Loucy (cell line): ENCODE measurements around the gene UBE3C.

Experiments used
- H2AFZ ChIP-seq: fragments of 200-600 bp; sonication (generic); 2 replicates; pipeline ENCODE4 v1.6.0; 2016; ENCODE audit warnings: antibody characterized with exemption, mild to moderate bottlenecking, low read length, moderate library complexity
- H3F3A ChIP-seq: fragments of 200-600 bp; 2 replicates; pipeline ENCODE4 v1.6.0; 2016; ENCODE audit warnings: antibody characterized with exemption, low read depth, mild to moderate bottlenecking
- H3K27me3 ChIP-seq: fragments of 200-600 bp; sonication (generic); 2 replicates; pipeline ENCODE4 v1.6.1; 2014; ENCODE audit warnings: low read length, mild to moderate bottlenecking; ENCODE audit not compliant: insufficient read depth, poor library complexity, severe bottlenecking
- H3K36me3 ChIP-seq: fragments of 200-600 bp; sonication (generic); 2 replicates; pipeline ENCODE4 v1.6.1; 2016; ENCODE audit warnings: low read length; ENCODE audit not compliant: insufficient read depth
- H3K4me1 ChIP-seq: fragments of 200-600 bp; sonication (generic); 2 replicates; pipeline ENCODE4 v1.5.1; 2014; ENCODE audit warnings: low read length, mild to moderate bottlenecking; ENCODE audit not compliant: insufficient read depth, poor library complexity, severe bottlenecking
- H3K4me2 ChIP-seq: fragments of 200-600 bp; sonication (generic); 2 replicates; pipeline ENCODE4 v1.6.0; 2014; ENCODE audit warnings: antibody characterized with exemption, low read length, low read depth, mild to moderate bottlenecking; ENCODE audit not compliant: poor library complexity, severe bottlenecking
- H3K4me3 ChIP-seq: fragments of 200-600 bp; sonication (generic); 2 replicates; pipeline ENCODE4 v1.5.1; 2014; ENCODE audit warnings: low read length, mild to moderate bottlenecking, mixed read lengths; ENCODE audit not compliant: poor library complexity, severe bottlenecking
- H3K79me2 ChIP-seq: fragments of 200-600 bp; sonication (generic); 2 replicates; pipeline ENCODE4 v1.6.1; 2014; ENCODE audit warnings: low read length; ENCODE audit not compliant: insufficient read depth
- H3K9ac ChIP-seq: fragments of 200-600 bp; sonication (generic); 2 replicates; pipeline ENCODE4 v1.6.0; 2014; ENCODE audit warnings: mild to moderate bottlenecking, low read depth, low read length, moderate library complexity; ENCODE audit not compliant: poor library complexity, severe bottlenecking
- H3K9me2 ChIP-seq: fragments of 200-600 bp; sonication (generic); replicated peaks from 2 replicates; pipeline ENCODE4 v1.6.1; 2016; ENCODE audit warnings: low read depth, low read length, mixed read lengths
- H3K9me3 ChIP-seq: fragments of 200-600 bp; sonication (generic); 2 replicates; pipeline ENCODE4 v1.6.1; 2014; ENCODE audit warnings: mild to moderate bottlenecking, antibody characterized with exemption, low read length, low read depth; ENCODE audit not compliant: insufficient read depth
- H4K20me1 ChIP-seq: fragments of 200-600 bp; sonication (generic); 2 replicates; pipeline ENCODE4 v1.6.0; 2014; ENCODE audit warnings: antibody characterized with exemption, low read length, mild to moderate bottlenecking; ENCODE audit not compliant: insufficient read depth, poor library complexity, severe bottlenecking
- CTCF ChIP-seq: fragments of 200-600 bp; sonication (generic); conservative IDR thresholded peaks from 2 replicates; pipeline ENCODE4 v1.5.1; 2014; ENCODE audit warnings: mild to moderate bottlenecking, antibody characterized with exemption, low read length
- EZH2phosphoT487 ChIP-seq: fragments of 200-600 bp; IDR thresholded peaks from 2 replicates; pipeline ENCODE4 v1.6.1; 2018; ENCODE audit warnings: antibody characterized with exemption, mild to moderate bottlenecking, moderate library complexity, borderline replicate concordance

Gene UBE3C

GRCh38 chr7:157177333-157177982 is 38.7 kb downstream of the UBE3C start:
- no peak overlapping the region for H3K4me2 ChIP-seq

GRCh38 chr7:157177983-157178381 is 39.3 kb downstream of the UBE3C start:
- no peaks in the 10 kb centered on the region for H3K9me3 ChIP-seq
- no peak overlapping the region for H3K9ac ChIP-seq
- no peak for TF ChIP-seq EZH2phosphoT487
- TF ChIP-seq CTCF, result no peak
- H3F3A ChIP-seq, result no peaks in the 10 kb centered on the region
- H4K20me1 ChIP-seq, result peaks cover 4% of the 10 kb centered on the region
- H3K36me3 ChIP-seq, result peaks cover 92% of the 10 kb centered on the region
- H3K27me3 ChIP-seq, result no peaks in the 10 kb centered on the region
- no peak overlapping the region for H2AFZ ChIP-seq
- H3K4me2 ChIP-seq, result no peak overlapping the region
- no peaks in the 10 kb centered on the region for H3K4me1 ChIP-seq
- H3K9me2 ChIP-seq, result no peaks in the 10 kb centered on the region
- H3K4me3 ChIP-seq, result no peak overlapping the region
- no peaks in the 10 kb centered on the region for H3K79me2 ChIP-seq

More at GRCh38 chr7:157177333-157177982, 38.7 kb downstream of the UBE3C start:
- peaks cover 3% of the 10 kb centered on the region; the same call in 1 of the 2 replicates for H3K79me2 ChIP-seq
- H3K9me2 ChIP-seq, result no peaks in the 10 kb centered on the region
- no peak for TF ChIP-seq EZH2phosphoT487
- no peak for TF ChIP-seq CTCF
- no peaks in the 10 kb centered on the region for H3K4me1 ChIP-seq
- peaks cover 94% of the 10 kb centered on the region for H3K36me3 ChIP-seq
- no peak overlapping the region for H3K4me3 ChIP-seq
- no peaks in the 10 kb centered on the region for H3K27me3 ChIP-seq
- no peaks in the 10 kb centered on the region for H3F3A ChIP-seq
- peaks cover 7% of the 10 kb centered on the region for H4K20me1 ChIP-seq
- no peaks in the 10 kb centered on the region for H3K9me3 ChIP-seq
- H2AFZ ChIP-seq, result no peak overlapping the region
- no peak overlapping the region for H3K9ac ChIP-seq

GRCh38 chr7:157183832-157184231 is 45.1 kb downstream of the UBE3C start:
- H3K36me3 ChIP-seq, result peaks cover 92% of the 10 kb centered on the region

More at GRCh38 chr7:157183832-157184231, 45.1 kb downstream of the UBE3C start:
- Histone ChIP-seq H3K4me2 (no peak overlapping the region), H4K20me1 (no peaks in the 10 kb centered on the region), H3K4me3 (no peak overlapping the region), H3K9me3 (no peaks in the 10 kb centered on the region), H3K9ac (no peak overlapping the region), H3F3A (no peaks in the 10 kb centered on the region), H3K9me2 (no peaks in the 10 kb centered on the region), H2AFZ (no peak overlapping the region), H3K27me3 (no peaks in the 10 kb centered on the region), H3K79me2 (no peaks in the 10 kb centered on the region), H3K4me1 (no peaks in the 10 kb centered on the region)
- TF ChIP-seq CTCF (no peak), EZH2phosphoT487 (no peak)
